GM23338 (cell line): ENCODE measurements around the gene SCN7A. TPM values are rescaled to one million over a fixed set of nuclear protein-coding genes. Genes with fewer than 3 reads are reported as not detected.

Experiments used
- ATAC-seq: fragments of 200-7000 bp; cut with Tn5 transposase; 3 replicates; pipeline ENCODE4 v1.9.1; 2020
- DNase-seq: peaks from one replicate; pipeline ENCODE4 v3.0.0-alpha.2; 2015; ENCODE audit warnings: low spot score
- H2AFZ ChIP-seq: fragments of 200-600 bp; sonication (generic); 2 replicates; pipeline ENCODE4 v1.8.0; 2016; ENCODE audit warnings: antibody characterized with exemption, mild to moderate bottlenecking, moderate library complexity
- H3F3A ChIP-seq: fragments of 200-600 bp; sonication (generic); replicated peaks from 2 replicates; pipeline ENCODE4 v1.8.0; 2017; ENCODE audit warnings: antibody characterized with exemption, mixed run types, low read depth
- H3K27ac ChIP-seq: fragments of 200-600 bp; sonication (generic); 2 replicates; pipeline ENCODE4 v1.6.1; 2016; ENCODE audit warnings: low read depth
- H3K27me3 ChIP-seq: fragments of 200-600 bp; sonication (generic); 2 replicates; pipeline ENCODE4 v1.8.0; 2016; ENCODE audit warnings: mild to moderate bottlenecking, mixed run types, moderate library complexity; ENCODE audit not compliant: insufficient read depth
- H3K36me3 ChIP-seq: fragments of 200-600 bp; sonication (generic); 2 replicates; pipeline ENCODE4 v1.8.0; 2016; ENCODE audit warnings: mild to moderate bottlenecking; ENCODE audit not compliant: insufficient read depth
- H3K4me1 ChIP-seq: fragments of 200-600 bp; sonication (generic); 2 replicates; pipeline ENCODE4 v1.8.0; 2016; ENCODE audit warnings: mild to moderate bottlenecking, moderate library complexity; ENCODE audit not compliant: insufficient read depth
- H3K4me2 ChIP-seq: fragments of 200-600 bp; sonication (generic); 2 replicates; pipeline ENCODE4 v1.7.1; 2017; ENCODE audit warnings: mixed run types
- H3K4me3 ChIP-seq: fragments of 200-600 bp; sonication (generic); 2 replicates; pipeline ENCODE4 v1.6.1; 2016; ENCODE audit warnings: mixed run types
- H3K79me2 ChIP-seq: fragments of 200-600 bp; sonication (generic); replicated peaks from 2 replicates; pipeline ENCODE4 v1.8.0; 2017; ENCODE audit warnings: mild to moderate bottlenecking; ENCODE audit not compliant: insufficient read depth
- H3K9me2 ChIP-seq: fragments of 200-600 bp; sonication (generic); 2 replicates; pipeline ENCODE4 v1.8.0; 2017; ENCODE audit not compliant: insufficient read depth
- H4K20me1 ChIP-seq: fragments of 200-600 bp; sonication (generic); replicated peaks from 2 replicates; pipeline ENCODE4 v1.8.0; 2017; ENCODE audit warnings: mild to moderate bottlenecking; ENCODE audit not compliant: insufficient read depth
- H3K27ac Mint-ChIP-seq: 2 replicates; pipeline ENCODE4 v1.8.0; 2020; ENCODE audit warnings: inconsistent platforms, mild to moderate bottlenecking, moderate library complexity, mixed read lengths
- H3K27me3 Mint-ChIP-seq: 3 replicates; pipeline ENCODE4 v1.8.0; 2022; ENCODE audit warnings: low read depth, mild to moderate bottlenecking, moderate library complexity, mixed read lengths, inconsistent platforms; ENCODE audit not compliant: insufficient read depth, poor library complexity
- H3K36me3 Mint-ChIP-seq: 3 replicates; pipeline ENCODE4 v1.8.0; 2021; ENCODE audit warnings: low read depth, mild to moderate bottlenecking, inconsistent platforms, moderate library complexity, mixed read lengths
- H3K4me1 Mint-ChIP-seq: 3 replicates; pipeline ENCODE4 v1.8.0; 2020; ENCODE audit warnings: mild to moderate bottlenecking, inconsistent platforms, mixed read lengths
- H3K4me3 Mint-ChIP-seq: 3 replicates; pipeline ENCODE4 v1.8.0; 2021; ENCODE audit warnings: moderate library complexity, mild to moderate bottlenecking, inconsistent platforms, mixed read lengths
- H3K9me3 Mint-ChIP-seq: 3 replicates; pipeline ENCODE4 v1.8.0; 2020; ENCODE audit warnings: moderate library complexity, mild to moderate bottlenecking, inconsistent platforms, mixed read lengths
- CREB1 ChIP-seq: fragments of 250-450 bp; sonication (Bioruptor Pico); IDR thresholded peaks from 2 replicates; pipeline ENCODE4 v1.5.0; 2020; ENCODE audit warnings: low read depth, mild to moderate bottlenecking, moderate library complexity
- CTCF ChIP-seq, 2 experiments: fragments of 200-600 bp in 1 of 2; sonication (generic) in 1 of 2; conservative IDR thresholded peaks; 2 replicates each; pipeline versions ENCODE4 v1.5.1 to v1.6.1; 2016 to 2017; ENCODE audit warnings: antibody characterized with exemption in 2 of 2, low read depth in 2 of 2, mild to moderate bottlenecking in 2 of 2, moderate library complexity in 1 of 2
- ETS1 ChIP-seq: IDR thresholded peaks from 2 replicates; pipeline ENCODE4 v1.6.1; 2016; ENCODE audit warnings: antibody characterized with exemption
- EZH2 ChIP-seq: fragments of 200-600 bp; sonication (generic); IDR thresholded peaks from one replicate; pipeline ENCODE4 v1.8.0; 2017; ENCODE audit warnings: antibody characterized with exemption, mild to moderate bottlenecking, low read depth; ENCODE audit not compliant: unreplicated experiment
- JUNB ChIP-seq: IDR thresholded peaks from one replicate; pipeline ENCODE4 v1.6.1; 2016; ENCODE audit warnings: antibody characterized with exemption; ENCODE audit not compliant: unreplicated experiment
- NANOG ChIP-seq: IDR thresholded peaks from 2 replicates; pipeline ENCODE4 v1.6.1; 2016; ENCODE audit warnings: antibody characterized with exemption, borderline replicate concordance
- POLR2AphosphoS5 ChIP-seq: IDR thresholded peaks from 2 replicates; pipeline ENCODE4 v1.6.1; 2016; ENCODE audit warnings: antibody characterized with exemption, low read depth
- STAT1 ChIP-seq: IDR thresholded peaks from one replicate; pipeline ENCODE4 v1.6.1; 2016; ENCODE audit warnings: antibody characterized with exemption; ENCODE audit not compliant: unreplicated experiment
- ZNF114 ChIP-seq: fragments of 250-450 bp; sonication (Bioruptor Pico); IDR thresholded peaks from 2 replicates; pipeline ENCODE4 v1.5.0; 2020; ENCODE audit warnings: mild to moderate bottlenecking, moderate library complexity
- ZNF331 ChIP-seq: fragments of 250-450 bp; sonication (Bioruptor Pico); IDR thresholded peaks from 2 replicates; pipeline ENCODE4 v1.5.0; 2020; ENCODE audit warnings: low read depth, mild to moderate bottlenecking, moderate library complexity
- ZNF462 ChIP-seq: fragments of 250-450 bp; sonication (Bioruptor Pico); IDR thresholded peaks from 2 replicates; pipeline ENCODE4 v1.5.0; 2020; ENCODE audit warnings: mild to moderate bottlenecking, moderate library complexity
- polyA plus RNA-seq: library from polyadenylated mRNA; unstranded; fragments of >200 nt; fragmentation: Nextera tagmentation; extraction: Ambion mirVana; gene quantifications from 2 replicates; pipeline ENCODE4 v1.2.1, GENCODE V29; 2016
- total RNA-seq: library from RNA; depleted of rRNA; stranded (reverse); fragments of >200 nt; shearing (Covaris generic); gene quantifications from 2 replicates; pipeline ENCODE4 v1.2.3, GENCODE V29; 2014

SCN7A gene
- total and polyA plus RNA-seq, 2 experiments from 2014 or later, result 0.10 to 0.42 TPM

GRCh38 chr2:166411473-166412230 lies 82.4 kb downstream of the SCN7A start (continued):
- TF ChIP-seq ETS1 (no peak), CTCF (conservative IDR thresholded peaks at IDR 0.05; ENCODE audit: low read depth in 2 of 2) (no peak)

GRCh38 chr2:166410828-166411472 lies 83.1 kb downstream of the SCN7A start:
- no peak overlapping the region for H3K4me3 ChIP-seq
- peaks cover 5% of the 10 kb centered on the region; the same call in 1 of the 2 replicates for H3K4me1 ChIP-seq
- Mint-ChIP-seq H3K27ac (peak overlapping the region; percentile 57), H3K4me1 (no peaks in the 10 kb centered on the region), H3K9me3 (no peaks in the 10 kb centered on the region), H3K27me3 (no peaks in the 10 kb centered on the region), H3K36me3 (no peaks in the 10 kb centered on the region), H3K4me3 (no peak overlapping the region)
- H3K9me2 ChIP-seq, result no peaks in the 10 kb centered on the region
- peak overlapping the region; percentile 70; the same call in 1 of the 2 replicates for H2AFZ ChIP-seq
- H3K4me2 ChIP-seq, result no peak overlapping the region
- H3K27me3 ChIP-seq, result no peaks in the 10 kb centered on the region
- H3F3A ChIP-seq, result no peaks in the 10 kb centered on the region
- no peak overlapping the region for H3K27ac ChIP-seq
- H3K36me3 ChIP-seq, result no peaks in the 10 kb centered on the region
- DNase-seq, result no peak
- H3K79me2 ChIP-seq, result no peaks in the 10 kb centered on the region
- no peaks in the 10 kb centered on the region for H4K20me1 ChIP-seq
- no peak for ATAC-seq
- TF ChIP-seq ZNF114 (CRISPR knock-in tag), result no peak
- no peak for TF ChIP-seq ZNF462 (CRISPR knock-in tag)
- TF ChIP-seq JUNB, result no peak
- TF ChIP-seq NANOG, result no peak
- no peak for TF ChIP-seq CREB1 (CRISPR knock-in tag)
- no peak for TF ChIP-seq POLR2AphosphoS5
- no peak for TF ChIP-seq ZNF331
- TF ChIP-seq STAT1, result no peak
- no peak for TF ChIP-seq EZH2
- no peak for TF ChIP-seq CTCF (conservative IDR thresholded peaks at IDR 0.05; ENCODE audit: low read depth in 2 of 2)
